Upper lobe of left lung (tissue), 4 donors: ENCODE results near the gene RBM34.

Source experiments
- POLR2AphosphoS5 ChIP-seq, 2 donors: sonication (generic); formaldehyde crosslinking; IDR thresholded peaks; one replicate each; pipeline ENCODE4 v1.5.1; 2017; ENCODE audit warnings: antibody characterized with exemption in 2 of 2
- TF ChIP-seq, protein P1 (sequence below), 6 experiments: fragments of 450-650 bp in 4 of 6; fragments of 200-600 bp in 2 of 6; sonication (generic) in 2 of 6; IDR thresholded peaks; one replicate each; pipeline ENCODE4 v1.5.1; 2016 to 2019; ENCODE audit warnings: antibody characterized with exemption in 6 of 6

DNA sequence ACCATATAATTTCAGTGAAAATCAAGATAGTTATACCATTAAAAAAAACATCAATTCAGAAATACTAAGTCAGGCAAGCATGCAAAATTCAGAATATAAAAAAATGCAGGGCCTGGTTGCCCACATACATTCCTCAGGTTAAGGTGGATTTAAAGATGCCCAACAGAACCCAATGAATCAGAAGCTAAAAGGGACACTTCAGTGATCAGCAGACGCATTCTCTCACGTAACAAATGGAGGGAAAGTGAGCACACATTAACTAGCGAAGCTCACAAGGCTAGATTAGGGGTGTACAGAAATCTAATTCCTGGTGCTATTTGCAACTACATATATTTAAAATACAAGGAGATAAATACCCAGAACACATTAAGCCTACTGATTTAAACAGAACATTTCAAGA is 49.9 kb downstream of the RBM34 start:
- TF ChIP-seq, protein P1, sequence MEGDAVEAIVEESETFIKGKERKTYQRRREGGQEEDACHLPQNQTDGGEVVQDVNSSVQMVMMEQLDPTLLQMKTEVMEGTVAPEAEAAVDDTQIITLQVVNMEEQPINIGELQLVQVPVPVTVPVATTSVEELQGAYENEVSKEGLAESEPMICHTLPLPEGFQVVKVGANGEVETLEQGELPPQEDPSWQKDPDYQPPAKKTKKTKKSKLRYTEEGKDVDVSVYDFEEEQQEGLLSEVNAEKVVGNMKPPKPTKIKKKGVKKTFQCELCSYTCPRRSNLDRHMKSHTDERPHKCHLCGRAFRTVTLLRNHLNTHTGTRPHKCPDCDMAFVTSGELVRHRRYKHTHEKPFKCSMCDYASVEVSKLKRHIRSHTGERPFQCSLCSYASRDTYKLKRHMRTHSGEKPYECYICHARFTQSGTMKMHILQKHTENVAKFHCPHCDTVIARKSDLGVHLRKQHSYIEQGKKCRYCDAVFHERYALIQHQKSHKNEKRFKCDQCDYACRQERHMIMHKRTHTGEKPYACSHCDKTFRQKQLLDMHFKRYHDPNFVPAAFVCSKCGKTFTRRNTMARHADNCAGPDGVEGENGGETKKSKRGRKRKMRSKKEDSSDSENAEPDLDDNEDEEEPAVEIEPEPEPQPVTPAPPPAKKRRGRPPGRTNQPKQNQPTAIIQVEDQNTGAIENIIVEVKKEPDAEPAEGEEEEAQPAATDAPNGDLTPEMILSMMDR (IDR thresholded peaks at IDR 0.05), result no peak
- no peak for TF ChIP-seq POLR2AphosphoS5 (IDR thresholded peaks at IDR 0.05)
